Mesothelial cell of epicardium (in vitro differentiated cells): ENCODE results near the gene PSEN1. TPM values are rescaled to one million over a fixed set of nuclear protein-coding genes. Genes with fewer than 3 reads are reported as not detected.

Experiments used
- DNase-seq, 2 experiments: peaks; one replicate each; pipeline ENCODE4 v3.0.0; 2021; ENCODE audit warnings: low spot score in 2 of 2; ENCODE audit not compliant: unreplicated experiment in 2 of 2
- H3K27ac Mint-ChIP-seq: 2 replicates; pipeline ENCODE4 v1.8.0; 2021; ENCODE audit warnings: mixed read lengths
- H3K27me3 Mint-ChIP-seq: 2 replicates; pipeline ENCODE4 v1.8.0; 2021; ENCODE audit warnings: low read depth, mixed read lengths
- H3K36me3 Mint-ChIP-seq: 2 replicates; pipeline ENCODE4 v1.8.0; 2021; ENCODE audit warnings: mixed read lengths
- H3K4me1 Mint-ChIP-seq: 2 replicates; pipeline ENCODE4 v1.8.0; 2021; ENCODE audit warnings: mixed read lengths
- H3K4me3 Mint-ChIP-seq: 2 replicates; pipeline ENCODE4 v1.8.0; 2021; ENCODE audit warnings: mild to moderate bottlenecking, moderate library complexity, mixed read lengths
- H3K9me3 Mint-ChIP-seq: 2 replicates; pipeline ENCODE4 v1.8.0; 2021; ENCODE audit warnings: mixed read lengths
- CTCF ChIP-seq: fragments of 200-600 bp; sonication (generic); IDR thresholded peaks from one replicate; pipeline ENCODE4 v1.5.0; 2021; ENCODE audit warnings: antibody characterized with exemption; ENCODE audit not compliant: unreplicated experiment
- total RNA-seq: library from RNA; stranded (reverse); gene quantifications from 3 replicates; pipeline ENCODE4 v1.2.1, GENCODE V29; 2021

The PSEN1 gene
- total RNA-seq, 1 donor from 2014 or later, result 59.9 TPM

GRCh38 chr14:73208390-73208789 is 72.1 kb downstream of the PSEN1 start:
- no peak for TF ChIP-seq CTCF
- H3K4me3 Mint-ChIP-seq, result no peak overlapping the region
- no peaks in the 10 kb centered on the region for H3K4me1 Mint-ChIP-seq
- no peak overlapping the region for H3K27ac Mint-ChIP-seq
- H3K36me3 Mint-ChIP-seq, result peaks cover 47% of the 10 kb centered on the region
- no peaks in the 10 kb centered on the region for H3K9me3 Mint-ChIP-seq
- no peak for DNase-seq
- no peaks in the 10 kb centered on the region for H3K27me3 Mint-ChIP-seq

DNA sequence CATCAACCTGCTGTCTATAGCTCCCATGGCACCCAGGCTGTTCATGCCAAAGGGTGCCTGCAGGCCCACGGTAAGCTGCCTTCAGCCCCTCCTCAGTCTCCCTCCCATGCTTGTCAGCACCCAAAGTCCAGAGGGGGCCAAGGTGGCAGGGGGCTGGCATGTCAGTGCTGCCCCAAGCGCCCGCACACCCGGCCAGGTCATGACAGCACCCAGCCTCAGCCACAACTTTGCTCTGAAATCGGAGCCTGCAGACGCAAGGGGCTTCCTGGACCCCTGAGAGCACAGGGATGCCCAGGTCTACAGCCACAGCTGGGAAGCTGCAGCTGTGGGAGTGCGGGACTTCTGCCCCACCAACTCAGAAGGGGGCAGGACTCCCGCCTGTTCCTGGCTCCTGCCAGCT is 72.5 kb downstream of the PSEN1 start:
- Mint-ChIP-seq H3K27ac (no peak overlapping the region), H3K4me1 (no peaks in the 10 kb centered on the region), H3K9me3 (no peaks in the 10 kb centered on the region), H3K4me3 (no peak overlapping the region), H3K36me3 (peaks cover 48% of the 10 kb centered on the region), H3K27me3 (no peaks in the 10 kb centered on the region)
- no peak for DNase-seq
- no peak for TF ChIP-seq CTCF

DNA sequence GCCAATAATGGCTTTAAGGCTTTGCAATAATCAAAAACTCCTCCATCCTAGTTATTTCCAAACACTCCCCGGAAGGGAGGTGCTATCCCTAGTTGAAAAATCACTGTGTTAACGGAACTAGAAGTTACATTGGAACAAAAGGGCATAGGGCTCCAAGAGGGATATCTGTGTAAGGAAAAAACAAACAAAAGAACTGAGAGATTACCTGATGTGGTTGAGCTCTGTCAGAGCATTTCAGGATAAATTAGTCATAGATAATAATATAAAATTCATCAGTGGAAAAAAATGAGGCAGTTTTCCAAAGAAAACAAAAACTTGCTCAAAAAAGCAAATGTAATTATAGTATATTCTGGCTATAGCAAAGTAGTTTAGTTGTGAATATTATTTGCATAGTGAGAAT is 73.6 kb downstream of the PSEN1 start:
- Mint-ChIP-seq H3K27ac (no peak overlapping the region), H3K36me3 (peaks cover 51% of the 10 kb centered on the region)

GRCh38 chr14:73211251-73212040 is 75.1 kb downstream of the PSEN1 start:
- DNase-seq, result no peak
- H3K27ac Mint-ChIP-seq, result no peak overlapping the region

More for the DNA sequence above, 73.6 kb downstream of the PSEN1 start:
- Mint-ChIP-seq H3K27me3 (no peaks in the 10 kb centered on the region), H3K4me1 (no peaks in the 10 kb centered on the region), H3K9me3 (no peaks in the 10 kb centered on the region), H3K4me3 (no peak overlapping the region)
- no peak for DNase-seq
- no peak for TF ChIP-seq CTCF

GRCh38 chr14:73216030-73216429 is 79.7 kb downstream of the PSEN1 start:
- Mint-ChIP-seq H3K4me1 (no peaks in the 10 kb centered on the region), H3K27ac (no peak overlapping the region), H3K4me3 (no peak overlapping the region), H3K36me3 (peaks cover 59% of the 10 kb centered on the region), H3K9me3 (no peaks in the 10 kb centered on the region), H3K27me3 (no peaks in the 10 kb centered on the region)
- TF ChIP-seq CTCF, result no peak
- no peak for DNase-seq

More at GRCh38 chr14:73211251-73212040, 75.1 kb downstream of the PSEN1 start:
- no peak overlapping the region for H3K4me3 Mint-ChIP-seq
- no peak for TF ChIP-seq CTCF
- no peaks in the 10 kb centered on the region for H3K9me3 Mint-ChIP-seq
- no peaks in the 10 kb centered on the region for H3K4me1 Mint-ChIP-seq
- H3K36me3 Mint-ChIP-seq, result peaks cover 51% of the 10 kb centered on the region
- no peaks in the 10 kb centered on the region for H3K27me3 Mint-ChIP-seq
